Astrocyte of the cerebellum (primary cell): ENCODE measurements around the gene RTN1.

Experiments used
- DNase-seq: peaks from one replicate; pipeline ENCODE4 v3.0.0-alpha.2; 2011; ENCODE audit warnings: low read depth
- H3K4me3 ChIP-seq: 2 replicates; pipeline ENCODE4 v1.5.1; 2011; ENCODE audit warnings: mild to moderate bottlenecking, low read depth, low read length, moderate library complexity
- in situ Hi-C: cut with HindIII; loops from 2 replicates; pipeline ENCODE4 v1.10.0; 2017; ENCODE audit warnings: low sequenced_read_pairs
- TF ChIP-seq, protein P1 (sequence below): IDR thresholded peaks from 2 replicates; pipeline ENCODE4 v1.5.1; 2012; ENCODE audit warnings: low read length, low read depth, moderate library complexity, mild to moderate bottlenecking; ENCODE audit errors: missing control alignments

The RTN1 gene

DNA sequence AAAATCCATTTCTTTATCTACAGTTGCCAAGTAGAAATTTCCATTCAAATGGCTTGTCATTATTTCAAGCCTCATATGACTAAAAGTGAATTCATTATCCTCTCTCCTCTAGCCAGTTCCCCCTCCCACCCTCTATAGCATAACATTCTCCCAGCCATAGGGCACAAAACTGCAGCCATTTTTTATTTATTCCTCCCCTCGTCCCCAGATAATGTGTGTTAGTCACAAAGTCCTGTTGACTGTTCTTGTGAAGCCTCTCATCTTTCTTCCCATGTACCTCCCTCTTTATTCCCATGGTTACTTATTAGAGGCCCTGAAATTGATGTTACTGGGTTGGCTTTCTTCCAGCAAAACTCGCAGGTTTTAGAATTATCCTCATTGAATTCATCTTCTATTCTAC is 13.2 kb downstream of the RTN1 start:
- H3K4me3 ChIP-seq = no peak overlapping the region
- no peak for DNase-seq
- in situ Hi-C loops = no loop called here
- TF ChIP-seq, protein P1, sequence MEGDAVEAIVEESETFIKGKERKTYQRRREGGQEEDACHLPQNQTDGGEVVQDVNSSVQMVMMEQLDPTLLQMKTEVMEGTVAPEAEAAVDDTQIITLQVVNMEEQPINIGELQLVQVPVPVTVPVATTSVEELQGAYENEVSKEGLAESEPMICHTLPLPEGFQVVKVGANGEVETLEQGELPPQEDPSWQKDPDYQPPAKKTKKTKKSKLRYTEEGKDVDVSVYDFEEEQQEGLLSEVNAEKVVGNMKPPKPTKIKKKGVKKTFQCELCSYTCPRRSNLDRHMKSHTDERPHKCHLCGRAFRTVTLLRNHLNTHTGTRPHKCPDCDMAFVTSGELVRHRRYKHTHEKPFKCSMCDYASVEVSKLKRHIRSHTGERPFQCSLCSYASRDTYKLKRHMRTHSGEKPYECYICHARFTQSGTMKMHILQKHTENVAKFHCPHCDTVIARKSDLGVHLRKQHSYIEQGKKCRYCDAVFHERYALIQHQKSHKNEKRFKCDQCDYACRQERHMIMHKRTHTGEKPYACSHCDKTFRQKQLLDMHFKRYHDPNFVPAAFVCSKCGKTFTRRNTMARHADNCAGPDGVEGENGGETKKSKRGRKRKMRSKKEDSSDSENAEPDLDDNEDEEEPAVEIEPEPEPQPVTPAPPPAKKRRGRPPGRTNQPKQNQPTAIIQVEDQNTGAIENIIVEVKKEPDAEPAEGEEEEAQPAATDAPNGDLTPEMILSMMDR = no peak

DNA sequence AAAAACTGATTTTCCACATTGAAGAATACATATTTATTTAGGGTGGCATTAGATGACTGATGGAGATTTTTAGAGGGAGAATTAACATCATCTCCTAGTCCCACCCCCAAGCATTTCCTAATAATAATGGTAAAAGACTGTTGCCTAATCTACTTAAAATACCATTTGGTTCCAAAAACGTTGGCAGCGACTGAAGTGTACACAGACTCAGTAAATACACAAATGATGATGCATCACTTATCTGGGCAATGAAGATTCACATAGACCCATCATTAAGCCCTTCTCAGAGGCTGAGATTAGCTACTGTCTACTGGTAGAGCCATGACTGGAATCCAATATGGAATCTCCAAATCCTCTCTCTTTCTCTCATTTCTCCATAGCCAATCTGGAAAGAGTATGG is 18.2 kb downstream of the RTN1 start:
- H3K4me3 ChIP-seq = no peak overlapping the region
- in situ Hi-C loops = no loop called here
- no peak for DNase-seq
- TF ChIP-seq, protein P1 = no peak

DNA sequence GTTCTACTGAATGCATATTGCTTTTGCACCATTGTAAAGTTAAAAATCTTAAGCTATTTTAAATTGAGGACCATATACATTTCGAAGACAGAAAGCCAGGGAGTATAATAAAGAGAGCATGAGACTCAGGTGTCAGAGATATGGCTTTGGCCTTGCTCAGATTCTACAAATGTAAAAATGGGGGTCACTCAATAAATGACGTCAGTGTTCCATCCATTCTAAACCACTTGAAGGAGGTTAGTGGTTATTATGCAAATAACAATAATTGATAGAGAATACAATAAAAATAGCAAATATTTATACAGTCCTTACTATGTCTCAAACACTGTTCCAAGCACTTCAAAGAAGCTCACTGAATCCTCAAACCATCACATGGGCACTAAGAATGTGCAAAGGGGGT is 20.1 kb downstream of the RTN1 start:
- TF ChIP-seq, protein P1 = no peak
- in situ Hi-C loops = no loop called here
- DNase-seq = no peak
- H3K4me3 ChIP-seq = no peak overlapping the region

DNA sequence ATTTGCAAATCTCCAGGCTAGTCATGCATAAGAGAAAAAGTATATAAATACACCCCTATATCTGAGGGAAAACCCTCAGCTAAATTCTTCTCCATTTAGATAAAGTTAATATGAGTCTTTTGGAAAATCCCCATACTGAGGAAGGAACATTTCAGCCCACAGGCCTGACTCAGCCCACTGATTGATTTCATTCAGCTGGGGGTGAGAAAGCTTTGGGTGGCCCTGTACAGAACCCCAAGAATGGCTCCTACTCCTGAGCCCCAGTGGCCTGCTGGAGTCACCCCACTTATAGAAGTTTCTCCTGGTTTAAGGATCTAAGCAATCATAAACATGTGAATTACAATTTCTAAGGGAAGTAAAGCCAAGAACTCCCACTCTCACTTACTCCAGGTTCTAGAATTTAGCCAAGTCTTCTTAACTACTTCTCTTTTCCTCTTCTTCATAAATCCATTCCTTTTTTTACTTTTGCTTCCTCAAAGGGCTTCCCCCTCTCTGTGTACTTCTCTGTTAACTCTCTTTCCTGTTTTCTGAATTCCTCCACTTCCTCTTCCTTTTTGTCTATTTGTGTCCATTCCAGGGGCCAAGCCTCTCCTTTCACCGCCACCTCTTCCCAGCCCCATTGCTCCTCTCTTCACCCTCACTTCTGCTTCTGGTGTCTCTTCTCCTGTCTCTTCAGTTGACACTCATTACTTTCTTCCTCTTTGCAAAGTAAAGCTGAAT is 21.0 kb downstream of the RTN1 start:
- in situ Hi-C loops = no loop called here
- TF ChIP-seq, protein P1 = no peak
- no peak for DNase-seq

DNA sequence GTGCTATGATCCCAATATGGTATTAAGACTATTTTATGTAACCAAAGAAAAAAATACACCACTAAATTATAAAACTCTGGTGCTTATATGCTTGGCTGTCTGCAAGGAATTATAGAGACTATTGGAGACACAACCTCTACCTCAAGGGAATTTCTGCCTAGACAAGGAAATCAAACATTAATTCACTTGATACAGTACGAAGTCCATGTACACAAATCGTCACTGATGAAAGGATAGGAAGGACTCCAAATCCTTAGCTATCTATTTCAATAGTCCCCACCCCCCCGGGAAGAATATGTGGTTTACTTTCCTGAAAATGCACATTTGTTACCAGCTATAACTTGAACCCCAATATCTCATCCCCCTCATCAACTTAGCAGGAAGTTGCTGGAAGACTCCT is 21.9 kb downstream of the RTN1 start:
- TF ChIP-seq, protein P1 = no peak
- H3K4me3 ChIP-seq = no peak overlapping the region
- DNase-seq = no peak
- in situ Hi-C loops = no loop called here

More for the DNA sequence above, 21.0 kb downstream of the RTN1 start:
- H3K4me3 ChIP-seq = no peak overlapping the region

DNA sequence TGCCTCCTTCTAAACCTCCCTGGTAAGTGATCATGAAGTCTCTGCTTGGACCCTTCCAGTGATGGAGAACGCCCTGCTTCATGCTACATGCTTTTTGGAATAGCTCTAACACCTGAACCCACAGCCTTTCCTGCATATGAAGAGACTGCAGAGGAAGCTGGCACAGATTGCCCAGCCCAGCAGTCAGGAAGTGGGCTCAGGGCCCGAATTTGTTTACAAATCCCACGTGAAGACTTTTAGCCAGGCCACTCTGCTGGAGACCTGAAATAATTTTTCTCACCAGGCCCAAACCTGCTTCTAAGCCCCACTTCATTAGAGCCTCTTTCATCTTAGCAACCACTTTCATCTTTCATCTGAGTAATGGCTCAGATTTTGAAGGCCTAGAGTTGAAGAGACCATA is 22.9 kb downstream of the RTN1 start:
- in situ Hi-C loops = no loop called here
- no peak for DNase-seq
- no peak overlapping the region for H3K4me3 ChIP-seq
- TF ChIP-seq, protein P1 = no peak
